GM21515 (cell line): ENCODE results near the gene LRP2BP.

ENCODE experiments used
- ATAC-seq: cut with Tn5 transposase; IDR thresholded peaks from one replicate; pipeline ENCODE4 v1.9.1; 2021; ENCODE audit not compliant: unreplicated experiment

Gene LRP2BP

GRCh38 chr4:185395238-185395955, at the start of gene LRP2BP:
LRP2BP (minus strand) TSS chr4:185395924; CDS start chr4:185378186, 17,738 bp downstream.
- ATAC-seq: no peak

DNA sequence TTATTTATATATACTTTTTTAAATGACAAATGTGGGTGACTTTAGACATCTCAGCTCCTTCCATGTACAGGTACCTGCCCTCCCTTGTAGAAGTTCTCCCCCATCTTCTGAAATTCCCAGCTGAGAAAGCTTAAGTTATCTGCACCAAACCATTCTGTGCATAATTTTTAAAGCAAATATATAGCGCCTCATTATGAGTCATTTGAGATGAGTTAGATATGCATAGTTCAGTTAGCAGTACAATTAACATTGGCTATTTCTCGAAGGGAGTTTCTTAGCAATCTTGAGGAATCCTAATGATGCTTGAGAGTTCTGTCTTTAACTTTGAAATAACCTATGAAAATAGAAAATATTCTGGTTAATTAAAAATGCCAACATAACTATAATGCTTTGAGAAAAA, 49.5 kb upstream of the LRP2BP start:
- ATAC-seq: no peak

GRCh38 chr4:185441479-185441878, 45.8 kb upstream of the LRP2BP start:
- no peak for ATAC-seq

DNA sequence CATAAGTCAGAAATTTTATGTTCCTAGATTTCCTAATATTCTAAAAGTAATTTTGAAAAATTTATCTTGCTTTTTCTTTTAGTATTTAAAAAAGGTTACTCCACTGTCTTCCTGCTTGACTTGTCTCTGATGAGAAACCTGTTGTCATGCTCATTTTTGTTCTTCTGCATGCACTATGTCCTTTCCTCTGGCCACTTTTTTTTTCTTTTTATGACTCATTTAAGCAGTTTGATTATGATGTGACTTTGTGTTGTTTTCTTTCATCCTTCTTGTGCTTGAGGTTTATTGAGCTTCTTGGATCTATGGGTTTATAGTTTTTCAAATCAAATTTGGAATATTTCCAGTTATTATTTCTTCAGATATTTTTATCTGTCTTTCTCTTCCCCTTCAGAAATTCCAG, 42.1 kb upstream of the LRP2BP start:
- no peak for ATAC-seq

DNA sequence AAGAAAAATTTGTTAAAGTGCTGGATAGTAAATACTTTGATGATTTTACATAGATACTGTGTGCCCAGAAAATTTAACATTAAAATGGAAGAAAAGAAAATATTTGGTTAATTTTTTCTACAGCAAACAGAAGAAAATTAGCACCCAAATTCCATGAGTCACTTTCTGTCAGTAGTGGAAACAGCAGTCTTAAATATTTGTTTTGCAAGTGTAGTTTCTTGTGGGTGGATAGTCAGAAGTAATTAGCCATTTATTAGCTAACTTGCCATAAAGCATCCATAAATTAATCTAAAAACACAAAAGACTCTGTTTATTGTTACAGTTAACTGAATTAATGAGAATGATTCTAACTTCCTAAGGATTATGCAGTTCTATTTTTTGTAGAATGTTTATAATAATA, 39.7 kb upstream of the LRP2BP start:
- ATAC-seq: no peak

- no peak for ATAC-seq
These were observed 33.9 kb upstream of the LRP2BP start for GRCh38 chr4:185429660-185430059.

DNA sequence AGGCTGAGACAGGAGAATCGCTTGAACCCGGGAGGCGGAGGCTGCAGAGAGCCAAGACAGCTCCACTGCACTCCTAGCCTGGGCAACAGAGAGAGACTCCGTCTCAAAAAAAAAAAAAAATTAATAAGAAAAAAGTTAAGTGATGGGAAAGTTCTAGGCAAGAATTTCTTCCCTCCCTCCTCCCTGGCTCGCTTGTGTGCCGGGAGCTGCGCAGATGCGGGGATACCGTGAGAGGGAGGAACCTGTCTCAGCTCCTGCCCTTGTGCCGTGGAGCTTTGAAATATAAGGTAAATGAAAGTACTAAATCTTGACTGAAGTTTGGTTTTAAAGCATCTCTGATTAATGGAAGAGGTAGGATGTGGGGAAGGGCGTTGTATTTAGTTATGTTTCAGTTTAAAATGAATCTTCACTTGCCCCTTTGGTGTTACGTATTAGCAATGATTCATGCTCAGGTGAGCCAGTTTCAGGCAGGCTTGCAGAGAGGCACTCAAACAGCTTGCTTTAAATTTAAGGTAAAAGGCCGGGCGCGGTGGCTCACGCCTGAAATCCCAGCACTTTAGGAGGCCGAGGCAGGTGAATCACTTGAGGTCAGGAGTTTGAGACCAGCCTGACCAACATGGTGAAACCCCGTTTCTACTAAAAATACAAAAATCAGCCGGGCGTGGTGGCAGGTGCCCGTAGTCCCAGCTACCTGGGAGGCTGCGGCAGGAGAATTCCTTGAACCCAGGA, 31.4 kb upstream of the LRP2BP start:
- ATAC-seq: no peak

GRCh38 chr4:185425647-185426352, 30.1 kb upstream of the LRP2BP start, which contains the start of gene UFSP2:
UFSP2 (minus strand) TSS chr4:185425964; CDS start chr4:185425868, 96 bp downstream.
- ATAC-seq: peak; percentile 95

- peak; percentile 2 for ATAC-seq
These were observed 29.4 kb upstream of the LRP2BP start for GRCh38 chr4:185424905-185425646.

DNA sequence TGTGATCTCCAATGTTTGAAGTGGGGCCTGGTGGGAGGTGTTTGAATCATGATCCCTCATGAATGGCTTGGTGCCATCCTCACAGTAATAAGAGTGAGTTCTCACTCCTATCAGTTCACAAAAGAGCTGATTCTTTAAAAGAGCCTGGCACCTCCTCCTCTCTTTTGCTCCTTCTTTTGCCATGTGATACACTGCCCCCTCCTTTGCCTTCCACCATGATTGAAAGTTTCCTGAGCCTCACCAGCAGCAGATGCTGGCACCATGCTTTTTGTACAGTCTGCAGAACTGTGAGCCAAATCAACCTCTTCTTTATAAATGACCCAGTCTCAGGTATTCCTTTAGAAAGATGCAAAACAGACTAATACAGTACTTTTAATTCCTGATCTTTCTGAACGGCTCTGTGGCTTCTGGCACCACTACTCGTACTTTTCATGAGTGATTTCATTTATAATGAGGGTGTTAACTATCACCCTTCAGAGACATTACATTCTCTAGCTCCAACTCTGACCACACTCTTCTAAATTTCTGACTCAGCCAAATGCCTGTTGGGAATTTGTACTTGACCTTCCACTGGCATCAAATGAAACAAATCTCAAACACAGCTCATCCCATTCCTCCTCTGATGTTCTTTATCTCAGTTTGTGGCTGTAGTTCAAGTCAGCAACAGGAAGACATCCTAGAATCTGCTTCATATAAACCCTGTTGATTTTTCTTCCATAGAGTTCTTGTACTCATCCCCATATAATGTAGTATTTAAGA, 25.8 kb upstream of the LRP2BP start:
- no peak for ATAC-seq

DNA sequence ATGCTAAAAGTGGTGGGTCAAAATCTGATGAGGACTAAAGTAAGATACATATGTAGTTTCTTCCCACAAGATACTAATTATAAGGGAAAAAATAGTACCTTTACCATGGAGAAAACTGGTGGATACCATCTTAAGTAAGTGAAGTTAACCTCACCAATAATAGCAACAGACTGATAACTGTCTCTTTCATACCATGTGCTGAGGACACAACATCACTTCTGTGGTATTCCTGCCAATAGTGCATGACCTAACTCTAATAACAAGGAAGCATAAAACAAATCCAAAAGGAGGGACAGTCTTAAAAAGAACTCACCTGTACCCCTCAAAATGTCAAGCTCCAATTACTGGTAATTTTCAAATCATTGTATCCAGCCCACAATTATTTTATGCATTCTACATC, 21.2 kb upstream of the LRP2BP start:
- no peak for ATAC-seq

GRCh38 chr4:185412412-185412811, 16.7 kb upstream of the LRP2BP start:
- no peak for ATAC-seq

GRCh38 chr4:185411849-185412248, 16.1 kb upstream of the LRP2BP start:
- ATAC-seq: no peak

DNA sequence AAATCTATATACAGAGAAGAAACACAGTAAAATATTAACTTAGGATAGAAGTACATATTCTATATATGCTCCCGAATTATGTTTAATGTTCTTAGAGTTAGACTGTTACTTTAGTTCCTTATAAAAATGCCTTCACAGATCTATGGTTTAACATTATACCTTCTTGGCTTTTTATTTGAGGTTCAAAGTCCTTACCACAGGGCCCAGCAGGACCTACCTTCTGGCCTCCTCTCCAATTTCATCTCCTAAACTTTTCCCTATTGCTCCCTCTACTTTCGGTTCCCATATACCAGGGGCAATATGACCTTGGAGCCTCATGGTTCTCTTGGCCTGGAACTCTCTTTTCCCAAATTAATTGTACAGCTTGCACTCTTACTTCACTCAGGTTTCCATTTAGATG, 12.7 kb upstream of the LRP2BP start:
- ATAC-seq: no peak

DNA sequence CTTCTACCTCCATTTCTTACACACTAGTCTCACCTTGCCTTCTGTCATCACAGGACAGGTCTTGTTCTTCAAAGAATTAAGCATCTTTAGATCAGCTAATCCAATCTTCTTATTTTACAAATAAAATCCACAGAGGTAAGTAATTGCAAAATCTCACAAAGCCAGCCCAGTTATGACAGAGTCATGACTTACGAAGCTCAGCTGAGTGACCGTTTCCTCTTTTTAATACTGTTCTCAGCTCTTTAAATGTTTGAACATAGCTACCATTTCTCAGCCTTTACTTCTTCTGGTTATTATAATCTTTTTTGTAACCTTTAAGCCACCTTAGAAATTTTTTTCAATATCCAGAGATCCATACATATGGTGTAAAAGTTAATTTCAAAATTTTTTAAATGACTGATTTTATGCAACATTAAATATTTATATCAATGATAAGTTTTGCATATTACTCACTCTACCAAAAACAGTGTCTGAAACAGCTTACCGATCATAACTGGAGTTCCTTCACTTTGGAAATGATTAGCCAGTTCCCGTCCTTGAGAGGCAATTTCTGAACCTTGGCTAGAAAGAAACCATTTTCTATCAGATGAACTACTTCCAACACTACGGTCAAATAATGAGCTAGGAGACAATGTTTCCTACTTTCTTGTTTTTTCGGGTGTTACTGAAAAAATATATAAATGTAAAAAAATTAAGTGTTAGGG, 9.7 kb upstream of the LRP2BP start:
- ATAC-seq: peak; percentile 54

DNA sequence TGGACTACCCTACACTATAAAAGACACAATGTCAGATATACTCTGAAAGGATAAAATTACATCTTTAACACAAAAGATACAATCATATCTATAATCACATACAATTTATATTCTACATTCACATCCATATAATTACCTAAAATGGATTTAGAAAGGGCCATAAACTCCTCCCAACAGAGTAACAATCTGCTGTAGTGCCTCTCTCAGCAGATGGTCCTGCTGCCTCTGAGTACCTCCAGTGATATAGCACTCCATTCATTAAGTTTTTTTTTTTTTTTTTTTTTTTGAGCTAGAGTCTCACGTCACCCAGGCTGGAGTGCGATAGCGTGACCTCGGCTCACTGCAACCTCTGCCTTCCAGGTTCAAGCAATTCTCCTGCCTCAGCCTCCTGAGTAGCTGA, 8.3 kb upstream of the LRP2BP start:
- ATAC-seq: no peak

DNA sequence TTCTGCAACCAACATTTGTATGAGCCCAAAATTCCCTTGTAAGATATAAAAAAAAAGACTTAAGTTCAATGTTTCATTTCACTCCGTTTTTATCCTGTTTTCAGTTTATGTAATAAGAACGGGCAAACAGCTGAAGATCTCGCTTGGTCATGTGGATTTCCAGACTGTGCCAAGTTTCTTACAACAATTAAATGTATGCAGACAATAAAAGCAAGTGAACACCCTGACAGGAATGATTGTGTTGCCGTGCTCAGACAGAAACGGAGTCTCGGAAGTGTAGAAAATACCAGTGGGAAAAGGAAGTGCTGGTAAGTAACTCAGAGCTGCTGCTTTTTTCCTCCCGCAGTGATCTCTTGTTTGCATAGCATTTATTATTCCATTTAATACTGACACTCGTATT, 3.7 kb upstream of the LRP2BP start:
- ATAC-seq: no peak

DNA sequence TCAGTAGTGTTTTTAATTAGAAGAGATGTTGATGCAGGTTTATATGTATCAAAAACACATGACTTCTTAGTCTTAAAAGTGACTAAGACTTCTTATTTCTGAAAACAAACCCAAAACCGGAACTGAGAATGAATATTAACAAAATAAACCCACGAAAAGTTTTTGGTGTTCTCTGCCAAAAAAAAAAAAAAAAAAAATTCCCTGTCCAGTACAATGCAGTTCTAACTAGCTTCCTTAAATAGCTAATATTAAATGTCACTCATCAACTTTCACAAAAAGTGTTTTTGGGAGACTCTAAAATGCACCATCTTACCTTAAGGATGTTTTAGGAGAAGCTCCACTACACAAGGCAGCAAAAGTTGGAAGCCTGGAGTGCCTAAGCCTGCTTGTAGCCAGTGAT, 2.9 kb upstream of the LRP2BP start:
- ATAC-seq: no peak

GRCh38 chr4:185396724-185397385, 1.1 kb upstream of the LRP2BP start, which contains the start of gene ANKRD37:
ANKRD37 (plus strand) TSS chr4:185396841; CDS start chr4:185396924, 83 bp downstream.
- no peak for ATAC-seq
